GM08714 (cell line): Measurements from ENCODE around the gene MIER2.

Source experiments
- H3K4me3 ChIP-seq: fragments of 200-500 bp; sonication (Bioruptor generic); 2 replicates; pipeline ENCODE4 v1.5.1; 2014; ENCODE audit warnings: mild to moderate bottlenecking, low read length, inconsistent platforms
- ZNF274 ChIP-seq: IDR thresholded peaks from 2 replicates; pipeline ENCODE4 v1.6.1; 2012; ENCODE audit warnings: mild to moderate bottlenecking, low read depth, low read length

MIER2 gene

GRCh38 chr19:355134-355533 is 10.5 kb upstream of the MIER2 start:
- TF ChIP-seq ZNF274: no peak

GRCh38 chr19:351976-352625 is 7.5 kb upstream of the MIER2 start:
- no peak for TF ChIP-seq ZNF274
- H3K4me3 ChIP-seq: no peak overlapping the region

More at GRCh38 chr19:355134-355533, 10.5 kb upstream of the MIER2 start:
- H3K4me3 ChIP-seq: no peak overlapping the region

- TF ChIP-seq ZNF274: no peak
- no peak overlapping the region for H3K4me3 ChIP-seq
Measured at GRCh38 chr19:347946-348861, 3.6 kb upstream of the MIER2 start.

GRCh38 chr19:345320-345879 is 804 bp upstream of the MIER2 start:
- H3K4me3 ChIP-seq: no peak overlapping the region; the same call in 1 of the 2 replicates
- TF ChIP-seq ZNF274: no peak

GRCh38 chr19:343941-344624 is 513 bp downstream of the MIER2 start:
- H3K4me3 ChIP-seq: peak overlapping the region; percentile 87
- no peak for TF ChIP-seq ZNF274

GRCh38 chr19:343451-343931 is 1.1 kb downstream of the MIER2 start:
- peak overlapping the region; percentile 87 for H3K4me3 ChIP-seq
- no peak for TF ChIP-seq ZNF274

- peak overlapping the region; percentile 87; the same call in 1 of the 2 replicates for H3K4me3 ChIP-seq
- TF ChIP-seq ZNF274: no peak
Measured at GRCh38 chr19:342801-343421, 1.7 kb downstream of the MIER2 start.

- no peak overlapping the region for H3K4me3 ChIP-seq
Measured at GRCh38 chr19:342128-342455, 2.5 kb downstream of the MIER2 start.

GRCh38 chr19:341386-342127 is 3.0 kb downstream of the MIER2 start:
- no peak overlapping the region for H3K4me3 ChIP-seq
- TF ChIP-seq ZNF274: no peak

More at GRCh38 chr19:342128-342455, 2.5 kb downstream of the MIER2 start:
- no peak for TF ChIP-seq ZNF274

GRCh38 chr19:340620-341385 is 3.8 kb downstream of the MIER2 start:
- H3K4me3 ChIP-seq: no peak overlapping the region
- no peak for TF ChIP-seq ZNF274

- no peak for TF ChIP-seq ZNF274
- H3K4me3 ChIP-seq: no peak overlapping the region
Measured at GRCh38 chr19:339262-339887, 5.2 kb downstream of the MIER2 start.

- H3K4me3 ChIP-seq: no peak overlapping the region
- TF ChIP-seq ZNF274: no peak
Measured at GRCh38 chr19:338421-338820, 6.2 kb downstream of the MIER2 start.
